ENCODE results near the gene TMC6.

DNA sequence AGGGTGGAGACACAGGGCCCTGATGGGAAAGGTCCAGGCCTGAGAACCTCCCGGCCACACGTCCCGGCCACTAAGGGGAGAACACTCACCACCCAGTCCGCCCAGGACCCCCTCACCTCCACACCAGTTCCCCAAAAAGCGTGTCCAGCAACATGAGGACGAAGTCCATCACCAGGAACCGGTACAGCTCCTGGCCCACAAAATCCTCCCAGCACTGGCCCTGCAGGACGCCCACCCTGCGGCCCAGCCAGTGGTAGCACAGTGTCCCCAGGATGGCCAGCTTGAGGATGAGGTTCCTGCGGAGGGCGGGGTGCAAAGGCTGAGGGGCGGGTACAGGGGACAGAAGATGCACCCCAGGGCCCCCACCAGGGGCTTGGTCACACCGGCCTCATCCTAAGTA, 8.0 kb downstream of the TMC6 start:
- TF ChIP-seq CTCF (conservative IDR thresholded peaks at IDR 0.05; ENCODE audit: low read length) (no peak), EZH2phosphoT487 (IDR thresholded peaks at IDR 0.05; ENCODE audit: borderline replicate concordance) (no peak)

Measured in Loucy (cell line).